HCT116 (cell line): ENCODE data around the gene DDN.

ENCODE experiments used
- CEBPB ChIP-seq: IDR thresholded peaks from 2 replicates; pipeline ENCODE4 v1.6.1; 2012; ENCODE audit warnings: low read depth
- EZH2 ChIP-seq: fragments of 200-600 bp; sonication (generic); IDR thresholded peaks from 2 replicates; pipeline ENCODE4 v1.6.1; 2017; ENCODE audit warnings: antibody characterized with exemption, mixed run types
- JUND ChIP-seq: IDR thresholded peaks from 2 replicates; pipeline ENCODE4 v1.6.1; 2012
- POLR2A ChIP-seq: IDR thresholded peaks from 2 replicates; pipeline ENCODE4 v1.7.0; 2011; ENCODE audit warnings: borderline replicate concordance; ENCODE audit not compliant: insufficient read depth, insufficient read length; ENCODE audit errors: extremely low read depth
- POLR2AphosphoS5 ChIP-seq: IDR thresholded peaks from 2 replicates; pipeline ENCODE4 v1.6.1; 2011; ENCODE audit warnings: mild to moderate bottlenecking, low read depth, low read length, moderate library complexity
- TCF7L2 ChIP-seq: IDR thresholded peaks from 2 replicates; pipeline ENCODE4 v1.7.0; 2011; ENCODE audit warnings: borderline replicate concordance, inconsistent platforms; ENCODE audit not compliant: insufficient read depth, insufficient read length; ENCODE audit errors: extremely low read depth
- TF ChIP-seq, protein P1 (sequence below), 3 experiments: fragments of 200-600 bp in 1 of 3; sonication (generic) in 1 of 3; IDR thresholded peaks in 2 of 3; conservative IDR thresholded peaks in 1 of 3; 2 replicates each; pipeline ENCODE4 v1.5.1; 2012 to 2017; ENCODE audit warnings: low read depth in 2 of 3, low read length in 2 of 3, antibody characterized with exemption in 1 of 3, borderline replicate concordance in 1 of 3, control low read depth in 1 of 3, mild to moderate bottlenecking in 1 of 3, mixed read lengths in 1 of 3, mixed run types in 1 of 3, moderate library complexity in 1 of 3; ENCODE audit not compliant: insufficient read depth in 1 of 3
- TF ChIP-seq, protein P2 (sequence below): IDR thresholded peaks from 2 replicates; pipeline ENCODE4 v1.6.1; 2012
- TF ChIP-seq, protein P3 (sequence below): IDR thresholded peaks from 2 replicates; pipeline ENCODE4 v1.6.1; 2012

DNA sequence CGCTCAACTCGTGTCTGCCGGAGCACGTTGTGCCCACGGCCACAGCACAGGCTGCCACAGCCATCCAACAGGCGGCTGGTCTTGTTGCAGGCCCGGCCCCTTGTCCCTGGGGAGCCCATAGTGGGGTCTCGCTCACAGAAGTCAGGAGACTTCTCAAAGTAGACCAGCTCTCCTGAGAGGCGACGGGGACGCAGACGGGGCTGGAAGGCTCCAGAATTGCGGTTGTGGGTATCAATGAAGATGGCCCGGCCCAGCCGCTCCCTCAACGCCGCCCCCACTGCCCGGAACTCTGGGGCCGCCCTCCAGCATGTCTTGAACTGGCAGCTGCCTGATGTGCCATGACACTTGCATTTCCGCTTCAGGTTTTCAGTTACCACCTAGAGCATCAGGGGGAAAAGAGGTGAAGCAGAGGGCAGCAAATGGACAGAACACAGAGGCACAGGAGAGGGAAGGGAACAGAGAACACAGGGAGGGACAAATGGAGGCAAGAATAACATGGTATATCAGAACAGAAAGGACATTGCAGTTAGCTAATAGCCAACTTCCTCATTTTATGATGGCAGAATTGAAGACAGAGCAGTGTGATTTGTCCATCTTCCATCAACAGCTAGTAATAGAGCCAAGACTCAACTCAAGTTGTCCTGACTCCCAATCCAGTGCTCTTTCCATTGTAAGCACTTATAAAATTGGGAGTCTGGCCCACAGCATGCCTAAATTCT, 32.8 kb downstream of the DDN start:
- TF ChIP-seq POLR2A (no peak), EZH2 (no peak), POLR2AphosphoS5 (no peak), JUND (no peak), TCF7L2 (no peak), CEBPB (no peak)
- TF ChIP-seq, protein P1, sequence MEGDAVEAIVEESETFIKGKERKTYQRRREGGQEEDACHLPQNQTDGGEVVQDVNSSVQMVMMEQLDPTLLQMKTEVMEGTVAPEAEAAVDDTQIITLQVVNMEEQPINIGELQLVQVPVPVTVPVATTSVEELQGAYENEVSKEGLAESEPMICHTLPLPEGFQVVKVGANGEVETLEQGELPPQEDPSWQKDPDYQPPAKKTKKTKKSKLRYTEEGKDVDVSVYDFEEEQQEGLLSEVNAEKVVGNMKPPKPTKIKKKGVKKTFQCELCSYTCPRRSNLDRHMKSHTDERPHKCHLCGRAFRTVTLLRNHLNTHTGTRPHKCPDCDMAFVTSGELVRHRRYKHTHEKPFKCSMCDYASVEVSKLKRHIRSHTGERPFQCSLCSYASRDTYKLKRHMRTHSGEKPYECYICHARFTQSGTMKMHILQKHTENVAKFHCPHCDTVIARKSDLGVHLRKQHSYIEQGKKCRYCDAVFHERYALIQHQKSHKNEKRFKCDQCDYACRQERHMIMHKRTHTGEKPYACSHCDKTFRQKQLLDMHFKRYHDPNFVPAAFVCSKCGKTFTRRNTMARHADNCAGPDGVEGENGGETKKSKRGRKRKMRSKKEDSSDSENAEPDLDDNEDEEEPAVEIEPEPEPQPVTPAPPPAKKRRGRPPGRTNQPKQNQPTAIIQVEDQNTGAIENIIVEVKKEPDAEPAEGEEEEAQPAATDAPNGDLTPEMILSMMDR (IDR thresholded peaks at IDR 0.05 in 2 of 3, conservative IDR thresholded peaks at IDR 0.05 in 1 of 3; ENCODE audit: borderline replicate concordance in 1 of 3, insufficient read depth in 1 of 3, low read depth in 2 of 3, low read length in 2 of 3) = no peak
- TF ChIP-seq, protein P2, sequence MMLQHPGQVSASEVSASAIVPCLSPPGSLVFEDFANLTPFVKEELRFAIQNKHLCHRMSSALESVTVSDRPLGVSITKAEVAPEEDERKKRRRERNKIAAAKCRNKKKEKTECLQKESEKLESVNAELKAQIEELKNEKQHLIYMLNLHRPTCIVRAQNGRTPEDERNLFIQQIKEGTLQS = no peak
- TF ChIP-seq, protein P3, sequence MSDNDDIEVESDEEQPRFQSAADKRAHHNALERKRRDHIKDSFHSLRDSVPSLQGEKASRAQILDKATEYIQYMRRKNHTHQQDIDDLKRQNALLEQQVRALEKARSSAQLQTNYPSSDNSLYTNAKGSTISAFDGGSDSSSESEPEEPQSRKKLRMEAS = no peak
